Fibroblast of lung (primary cell): ENCODE measurements around the gene UBTD1. TPM values are rescaled to one million over a fixed set of nuclear protein-coding genes. Genes with fewer than 3 reads are reported as not detected.

Source experiments
- DNase-seq, 2 donors: peaks; one replicate each; pipeline versions ENCODE4 v3.0.0 to v3.0.0-alpha.2; 2010; ENCODE audit warnings: low read depth in 2 of 2
- H2AFZ ChIP-seq: 2 replicates; pipeline ENCODE4 v1.5.1; 2012; ENCODE audit warnings: low read length, control low read depth, inconsistent platforms
- H3K27ac ChIP-seq: 2 replicates; pipeline ENCODE4 v1.5.1; 2011; ENCODE audit warnings: low read length, control low read depth; ENCODE audit not compliant: insufficient read depth
- H3K27me3 ChIP-seq: 2 replicates; pipeline ENCODE4 v1.5.1; 2011; ENCODE audit warnings: mild to moderate bottlenecking, low read length; ENCODE audit not compliant: control insufficient read depth, insufficient read depth
- H3K36me3 ChIP-seq: 2 replicates; pipeline ENCODE4 v1.5.1; 2011; ENCODE audit warnings: low read length; ENCODE audit not compliant: control insufficient read depth, insufficient read depth
- H3K4me1 ChIP-seq: 2 replicates; pipeline ENCODE4 v1.5.1; 2011; ENCODE audit warnings: low read length; ENCODE audit not compliant: control insufficient read depth, insufficient read depth; ENCODE audit errors: extremely low read depth
- H3K4me2 ChIP-seq: 2 replicates; pipeline ENCODE4 v1.5.1; 2011; ENCODE audit warnings: low read length, control low read depth; ENCODE audit not compliant: insufficient read depth; ENCODE audit errors: extremely low read depth
- H3K4me3 ChIP-seq, 4 experiments: fragments of 200-600 bp in 1 of 4; sonication (generic) in 1 of 4; replicated peaks in 1 of 4; 2 replicates each; pipeline ENCODE4 v1.5.1; 2011 to 2016; ENCODE audit warnings: low read length in 4 of 4, low read depth in 3 of 4, mild to moderate bottlenecking in 3 of 4, control low read depth in 2 of 4, inconsistent platforms in 1 of 4, mixed read lengths in 1 of 4; ENCODE audit not compliant: insufficient read depth in 1 of 4; ENCODE audit errors: control extremely low read depth in 1 of 4
- H3K79me2 ChIP-seq: 2 replicates; pipeline ENCODE4 v1.5.1; 2012; ENCODE audit warnings: mild to moderate bottlenecking, low read length, inconsistent platforms; ENCODE audit not compliant: control insufficient read depth, insufficient read depth
- H3K9ac ChIP-seq: 2 replicates; pipeline ENCODE4 v1.5.1; 2011; ENCODE audit warnings: mild to moderate bottlenecking, low read length, control low read depth; ENCODE audit not compliant: insufficient read depth
- H3K9me3 ChIP-seq: 2 replicates; pipeline ENCODE4 v1.5.1; 2012; ENCODE audit warnings: low read depth, low read length; ENCODE audit not compliant: control insufficient read depth, insufficient read depth
- H4K20me1 ChIP-seq: 2 replicates; pipeline ENCODE4 v1.5.1; 2011; ENCODE audit warnings: low read length; ENCODE audit not compliant: control insufficient read depth, insufficient read depth; ENCODE audit errors: extremely low read depth
- CTCF ChIP-seq, 2 donors: IDR thresholded peaks in 1 of 2; conservative IDR thresholded peaks in 1 of 2; 1 replicate in 1 of 2; 2 replicates in 1 of 2; pipeline ENCODE4 v1.5.1; 2011 to 2012; ENCODE audit warnings: low read length in 2 of 2, control low read depth in 1 of 2, inconsistent platforms in 1 of 2, low read depth in 1 of 2, mild to moderate bottlenecking in 1 of 2
- EZH2 ChIP-seq: IDR thresholded peaks from 2 replicates; pipeline ENCODE4 v1.5.1; 2012; ENCODE audit warnings: low read length, control low read depth, mild to moderate bottlenecking; ENCODE audit errors: missing control alignments
- polyA plus RNA-seq, 2 donors: library from polyadenylated mRNA; depleted of rRNA in 1 of 2; stranded (reverse) in 1 of 2; unstranded in 1 of 2; fragments of >200 nt; gene quantifications; 2 replicates each; pipeline ENCODE4 v1.2.1, GENCODE V29; 2011 to 2012; ENCODE audit warnings: missing spikeins in 1 of 2
- total RNA-seq: library from RNA; depleted of rRNA; stranded (reverse); fragments of >200 nt; gene quantifications from 2 replicates; pipeline ENCODE4 v1.2.1, GENCODE V29; 2014

UBTD1 gene
- total and polyA plus RNA-seq, 2 donors (not counting 1 experiment from before 2014, with no cell fraction given): 10.7 to 22.0 TPM

- Histone ChIP-seq H3K9me3 (no peaks in the 10 kb centered on the region), H3K27me3 (no peaks in the 10 kb centered on the region), H3K27ac (no peak overlapping the region), H3K9ac (no peak overlapping the region), H3K4me3 (no peak overlapping the region), H3K4me2 (no peak overlapping the region), H3K79me2 (peaks cover 7% of the 10 kb centered on the region), H3K4me1 (peaks cover 42% of the 10 kb centered on the region), H2AFZ (no peak overlapping the region), H3K36me3 (no peaks in the 10 kb centered on the region), H4K20me1 (no peaks in the 10 kb centered on the region)
- DNase-seq: no peak
- TF ChIP-seq EZH2: no peak
- TF ChIP-seq CTCF (conservative IDR thresholded peaks at IDR 0.05 in 1 of 2, IDR thresholded peaks at IDR 0.05 in 1 of 2; ENCODE audit: low read depth in 1 of 2, low read length in 2 of 2): no peak
Observed at GRCh38 chr10:97538839-97539238, 40.1 kb downstream of the UBTD1 start.

GRCh38 chr10:97539523-97540200 is 40.9 kb downstream of the UBTD1 start:
- no peak overlapping the region for H3K9ac ChIP-seq

More at GRCh38 chr10:97539523-97540200, 40.9 kb downstream of the UBTD1 start:
- Histone ChIP-seq H3K79me2 (peaks cover 7% of the 10 kb centered on the region), H3K9me3 (no peaks in the 10 kb centered on the region), H3K27ac (peak overlapping the region; percentile 67), H2AFZ (no peak overlapping the region), H3K27me3 (no peaks in the 10 kb centered on the region), H3K36me3 (no peaks in the 10 kb centered on the region), H3K4me1 (peaks cover 43% of the 10 kb centered on the region), H4K20me1 (no peaks in the 10 kb centered on the region), H3K4me3 (no peak overlapping the region), H3K4me2 (peak overlapping the region; percentile 37)
- no peak for TF ChIP-seq EZH2
- peak; percentile 45 to 64 for TF ChIP-seq CTCF (conservative IDR thresholded peaks at IDR 0.05 in 1 of 2, IDR thresholded peaks at IDR 0.05 in 1 of 2; ENCODE audit: low read depth in 1 of 2, low read length in 2 of 2)
- DNase-seq: peak; percentile 91 to 92
